WTC11 (cell line): ENCODE results near the gene HS3ST1. TPM values are rescaled to one million over a fixed set of nuclear protein-coding genes. Genes with fewer than 3 reads are reported as not detected.

Source experiments
- ATAC-seq: fragments of 200-7000 bp; cut with Tn5 transposase; 2 replicates; pipeline ENCODE4 v1.10.0; 2021; ENCODE audit warnings: mild to moderate bottlenecking, moderate library complexity
- CTCF ChIA-PET: fragments of 300-600 bp; sonication (Branson Sonifier 250); formaldehyde crosslinking; loops from one replicate; lab custom pipeline; 2021; ENCODE audit warnings: antibody characterized with exemption; lab: Charles Lee
- POLR2A ChIA-PET: fragments of 350-600 bp; sonication (Branson Sonifier 250); formaldehyde crosslinking; loops from one replicate; lab custom pipeline; 2021; ENCODE audit warnings: antibody characterized with exemption; lab: Charles Lee
- DNase-seq: peaks from one replicate; pipeline ENCODE4 v3.0.0; 2021; ENCODE audit warnings: low spot score
- H3K27ac Mint-ChIP-seq: 2 replicates; pipeline ENCODE4 v1.8.0; 2021; ENCODE audit warnings: mixed read lengths
- H3K27me3 Mint-ChIP-seq: 2 replicates; pipeline ENCODE4 v1.8.0; 2021; ENCODE audit warnings: low read depth, mild to moderate bottlenecking, moderate library complexity, mixed read lengths
- H3K36me3 Mint-ChIP-seq: 2 replicates; pipeline ENCODE4 v1.8.0; 2021; ENCODE audit warnings: mixed read lengths
- H3K4me1 Mint-ChIP-seq: 2 replicates; pipeline ENCODE4 v1.8.0; 2022; ENCODE audit warnings: mixed read lengths
- H3K4me3 Mint-ChIP-seq: 2 replicates; pipeline ENCODE4 v1.8.0; 2021; ENCODE audit warnings: mild to moderate bottlenecking, moderate library complexity, mixed read lengths
- H3K9me3 Mint-ChIP-seq: 2 replicates; pipeline ENCODE4 v1.8.0; 2021; ENCODE audit warnings: mixed read lengths
- AR ChIP-seq: fragments of 250-450 bp; sonication (Bioruptor Pico); IDR thresholded peaks from 2 replicates; pipeline ENCODE4 v1.9.0; 2021; ENCODE audit warnings: mild to moderate bottlenecking
- ATF1 ChIP-seq: sonication (generic); formaldehyde crosslinking; IDR thresholded peaks from 2 replicates; pipeline ENCODE4 v1.8.1; 2023; ENCODE audit warnings: mild to moderate bottlenecking, moderate library complexity, missing genetic modification reagents
- CREB1 ChIP-seq: sonication (generic); formaldehyde crosslinking; IDR thresholded peaks from 2 replicates; pipeline ENCODE4 v1.8.0; 2023; ENCODE audit warnings: mild to moderate bottlenecking, missing genetic modification reagents
- EMX1 ChIP-seq: fragments of 250-450 bp; sonication (Bioruptor Pico); IDR thresholded peaks from 2 replicates; pipeline ENCODE4 v1.8.0; 2021; ENCODE audit warnings: mild to moderate bottlenecking
- ETV6 ChIP-seq: sonication (generic); formaldehyde crosslinking; IDR thresholded peaks from 2 replicates; pipeline ENCODE4 v1.8.1; 2022; ENCODE audit warnings: mild to moderate bottlenecking, missing genetic modification reagents
- FOXJ3 ChIP-seq: sonication (generic); formaldehyde crosslinking; IDR thresholded peaks from 2 replicates; pipeline ENCODE4 v1.9.0; 2021; ENCODE audit warnings: missing genetic modification reagents, mild to moderate bottlenecking, borderline replicate concordance
- HMGA2 ChIP-seq: fragments of 250-450 bp; sonication (Bioruptor Pico); IDR thresholded peaks from 2 replicates; pipeline ENCODE4 v1.4.0; 2021; ENCODE audit warnings: mild to moderate bottlenecking, moderate library complexity
- JUN ChIP-seq: sonication (generic); formaldehyde crosslinking; IDR thresholded peaks from 2 replicates; pipeline ENCODE4 v1.8.0; 2023; ENCODE audit warnings: mild to moderate bottlenecking, missing genetic modification reagents
- MAX ChIP-seq: sonication (generic); formaldehyde crosslinking; IDR thresholded peaks from 2 replicates; pipeline ENCODE4 v1.8.0; 2022; ENCODE audit warnings: mild to moderate bottlenecking, missing genetic modification reagents
- NFE2L1 ChIP-seq: sonication (generic); formaldehyde crosslinking; IDR thresholded peaks from 2 replicates; pipeline ENCODE4 v1.8.1; 2023; ENCODE audit warnings: missing genetic modification reagents
- OVOL2 ChIP-seq: fragments of 250-450 bp; sonication (Bioruptor Pico); IDR thresholded peaks from 2 replicates; pipeline ENCODE4 v1.9.0; 2021; ENCODE audit warnings: mild to moderate bottlenecking, borderline replicate concordance
- PREB ChIP-seq: sonication (generic); formaldehyde crosslinking; IDR thresholded peaks from 2 replicates; pipeline ENCODE4 v1.8.1; 2022; ENCODE audit warnings: mild to moderate bottlenecking, missing genetic modification reagents, moderate library complexity, borderline replicate concordance
- RELA ChIP-seq: sonication (generic); formaldehyde crosslinking; IDR thresholded peaks from 2 replicates; pipeline ENCODE4 v1.8.1; 2022; ENCODE audit warnings: missing genetic modification reagents, mild to moderate bottlenecking, borderline replicate concordance
- RORB ChIP-seq: fragments of 250-450 bp; sonication (Bioruptor Pico); IDR thresholded peaks from 2 replicates; pipeline ENCODE4 v1.9.0; 2021; ENCODE audit warnings: mild to moderate bottlenecking
- TP53 ChIP-seq: sonication (generic); formaldehyde crosslinking; IDR thresholded peaks from 2 replicates; pipeline ENCODE4 v1.8.1; 2023; ENCODE audit warnings: mild to moderate bottlenecking, missing genetic modification reagents
- ZNF317 ChIP-seq: sonication (generic); formaldehyde crosslinking; IDR thresholded peaks from 2 replicates; pipeline ENCODE4 v1.8.1; 2023; ENCODE audit warnings: low read depth, mild to moderate bottlenecking, moderate library complexity, missing genetic modification reagents, borderline replicate concordance
- ZNF532 ChIP-seq: fragments of 250-450 bp; sonication (Bioruptor Pico); IDR thresholded peaks from 2 replicates; pipeline ENCODE4 v1.9.0; 2021; ENCODE audit warnings: mild to moderate bottlenecking, borderline replicate concordance
- total RNA-seq: library from RNA; stranded (reverse); gene quantifications from 3 replicates; pipeline ENCODE4 v1.2.3, GENCODE V29; 2021
- TF ChIP-seq, protein P1 (sequence below): sonication (generic); formaldehyde crosslinking; IDR thresholded peaks from 2 replicates; pipeline ENCODE4 v1.8.1; 2023; ENCODE audit warnings: mild to moderate bottlenecking, missing genetic modification reagents, moderate library complexity

Gene HS3ST1
- total RNA-seq, 1 experiment from 2014 or later = 0.52 TPM

DNA sequence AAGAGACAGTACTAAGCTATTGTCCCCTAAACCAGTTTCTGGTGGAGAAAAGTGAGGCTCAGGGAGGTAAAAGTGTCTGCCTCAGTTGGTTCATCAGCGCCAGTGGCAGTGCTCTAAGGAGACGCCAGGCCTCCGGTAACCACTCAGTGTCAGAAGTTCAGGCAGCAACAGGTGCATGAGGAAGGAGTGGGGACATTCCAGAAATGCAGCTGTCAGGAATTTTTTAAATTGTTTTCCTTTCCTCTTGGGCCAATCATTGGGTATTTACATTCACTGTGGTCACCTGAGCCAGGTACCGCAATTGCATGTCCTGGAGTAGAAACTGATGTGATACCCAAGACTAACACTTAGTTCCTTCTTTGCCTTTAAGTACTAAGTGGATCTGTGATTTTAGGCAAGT is 40.2 kb upstream of the HS3ST1 start:
- no peak overlapping the region for H3K27ac Mint-ChIP-seq

GRCh38 chr4:11467931-11468330 is 39.2 kb upstream of the HS3ST1 start:
- Mint-ChIP-seq H3K4me3 (no peak overlapping the region), H3K9me3 (peaks cover 60% of the 10 kb centered on the region), H3K27me3 (peaks cover 10% of the 10 kb centered on the region; the same call in 1 of the 2 replicates), H3K36me3 (peaks cover 37% of the 10 kb centered on the region), H3K27ac (no peak overlapping the region), H3K4me1 (peaks cover 30% of the 10 kb centered on the region)
- ChIA-PET POLR2A (no interaction called here), CTCF (no interaction called here)
- ATAC-seq = no peak
- TF ChIP-seq MAX (CRISPR knock-in tag) (no peak), PREB (CRISPR knock-in tag) (no peak), RORB (no peak), FOXJ3 (CRISPR knock-in tag) (no peak), AR (CRISPR knock-in tag) (no peak), EMX1 (CRISPR knock-in tag) (no peak), ZNF317 (no peak), ZNF532 (CRISPR knock-in tag) (no peak), NFE2L1 (CRISPR knock-in tag) (no peak), OVOL2 (CRISPR knock-in tag) (no peak), CREB1 (CRISPR knock-in tag) (no peak), TP53 (no peak), HMGA2 (CRISPR knock-in tag) (no peak), RELA (no peak), ETV6 (CRISPR knock-in tag) (no peak), ATF1 (no peak)
- TF ChIP-seq, protein P1, sequence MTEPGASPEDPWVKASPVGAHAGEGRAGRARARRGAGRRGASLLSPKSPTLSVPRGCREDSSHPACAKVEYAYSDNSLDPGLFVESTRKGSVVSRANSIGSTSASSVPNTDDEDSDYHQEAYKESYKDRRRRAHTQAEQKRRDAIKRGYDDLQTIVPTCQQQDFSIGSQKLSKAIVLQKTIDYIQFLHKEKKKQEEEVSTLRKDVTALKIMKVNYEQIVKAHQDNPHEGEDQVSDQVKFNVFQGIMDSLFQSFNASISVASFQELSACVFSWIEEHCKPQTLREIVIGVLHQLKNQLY (CRISPR knock-in tag) = no peak
- no peak for DNase-seq

More for the DNA sequence above, 40.2 kb upstream of the HS3ST1 start:
- Mint-ChIP-seq H3K27me3 (peaks cover 11% of the 10 kb centered on the region; the same call in 1 of the 2 replicates), H3K9me3 (peaks cover 65% of the 10 kb centered on the region), H3K36me3 (peaks cover 44% of the 10 kb centered on the region), H3K4me1 (peaks cover 30% of the 10 kb centered on the region), H3K4me3 (no peak overlapping the region)
- CTCF ChIA-PET = no interaction called here
- DNase-seq (no peak), ATAC-seq (peak; percentile 77)
- POLR2A ChIA-PET = no interaction called here
- TF ChIP-seq JUN (CRISPR knock-in tag) = no peak
- TF ChIP-seq, protein P1 (CRISPR knock-in tag) = no peak
- no peak for TF ChIP-seq AR (CRISPR knock-in tag)
